NB4 (cell line): ENCODE results near the gene PDGFA.

Experiments
- MYC ChIP-seq: IDR thresholded peaks from 2 replicates; pipeline ENCODE4 v1.6.1; 2011; ENCODE audit warnings: low read depth, low read length
- POLR2A ChIP-seq: IDR thresholded peaks from 2 replicates; pipeline ENCODE4 v1.6.1; 2011; ENCODE audit warnings: mild to moderate bottlenecking; ENCODE audit not compliant: insufficient read length; ENCODE audit errors: extremely low read depth
- TF ChIP-seq, protein P1 (sequence below): IDR thresholded peaks from one replicate; pipeline ENCODE4 v1.5.1; 2012; ENCODE audit warnings: low read depth, low read length
- TF ChIP-seq, protein P2 (sequence below): IDR thresholded peaks from 2 replicates; pipeline ENCODE4 v1.6.1; 2011; ENCODE audit warnings: low read depth, low read length

DNA sequence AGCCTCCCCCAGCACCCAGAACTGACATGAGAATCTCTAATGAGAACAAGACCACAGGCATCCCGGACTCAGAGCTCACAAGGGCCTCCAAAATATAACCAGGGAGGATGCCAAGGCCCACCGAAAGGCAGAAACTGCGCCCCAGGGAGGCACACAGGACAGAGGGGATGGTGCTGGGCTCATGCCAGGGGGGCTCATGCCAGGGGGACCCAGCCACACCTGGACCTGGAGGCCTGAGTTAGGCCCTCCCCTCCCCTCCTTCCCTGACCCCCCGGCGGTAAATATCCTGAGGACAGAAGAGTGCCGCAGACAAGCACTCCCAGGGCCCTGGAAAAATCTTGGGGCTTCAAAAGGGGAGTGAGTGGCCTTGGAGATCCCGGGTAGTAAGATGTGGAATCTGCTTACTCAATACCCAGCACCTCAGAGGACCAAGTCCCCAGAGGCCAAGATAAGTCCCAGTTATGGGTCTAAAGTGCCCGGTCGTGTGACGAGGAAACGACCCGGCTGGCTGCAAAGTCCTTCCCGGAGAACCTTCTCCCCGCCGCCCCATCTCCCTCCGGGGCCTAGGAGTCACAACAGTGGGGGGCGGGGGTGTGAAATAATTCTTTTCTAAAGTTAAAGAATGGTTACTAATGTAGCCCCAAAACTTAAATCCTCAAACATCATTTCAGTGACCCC is 11.9 kb downstream of the PDGFA start:
- TF ChIP-seq POLR2A: no peak
- TF ChIP-seq, protein P1, sequence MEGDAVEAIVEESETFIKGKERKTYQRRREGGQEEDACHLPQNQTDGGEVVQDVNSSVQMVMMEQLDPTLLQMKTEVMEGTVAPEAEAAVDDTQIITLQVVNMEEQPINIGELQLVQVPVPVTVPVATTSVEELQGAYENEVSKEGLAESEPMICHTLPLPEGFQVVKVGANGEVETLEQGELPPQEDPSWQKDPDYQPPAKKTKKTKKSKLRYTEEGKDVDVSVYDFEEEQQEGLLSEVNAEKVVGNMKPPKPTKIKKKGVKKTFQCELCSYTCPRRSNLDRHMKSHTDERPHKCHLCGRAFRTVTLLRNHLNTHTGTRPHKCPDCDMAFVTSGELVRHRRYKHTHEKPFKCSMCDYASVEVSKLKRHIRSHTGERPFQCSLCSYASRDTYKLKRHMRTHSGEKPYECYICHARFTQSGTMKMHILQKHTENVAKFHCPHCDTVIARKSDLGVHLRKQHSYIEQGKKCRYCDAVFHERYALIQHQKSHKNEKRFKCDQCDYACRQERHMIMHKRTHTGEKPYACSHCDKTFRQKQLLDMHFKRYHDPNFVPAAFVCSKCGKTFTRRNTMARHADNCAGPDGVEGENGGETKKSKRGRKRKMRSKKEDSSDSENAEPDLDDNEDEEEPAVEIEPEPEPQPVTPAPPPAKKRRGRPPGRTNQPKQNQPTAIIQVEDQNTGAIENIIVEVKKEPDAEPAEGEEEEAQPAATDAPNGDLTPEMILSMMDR: no peak
- TF ChIP-seq, protein P2, sequence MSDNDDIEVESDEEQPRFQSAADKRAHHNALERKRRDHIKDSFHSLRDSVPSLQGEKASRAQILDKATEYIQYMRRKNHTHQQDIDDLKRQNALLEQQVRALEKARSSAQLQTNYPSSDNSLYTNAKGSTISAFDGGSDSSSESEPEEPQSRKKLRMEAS: no peak
- TF ChIP-seq MYC: no peak
